PC-9 (cell line): ENCODE data around the gene ZNF865. TPM values are rescaled to one million over a fixed set of nuclear protein-coding genes. Genes with fewer than 3 reads are reported as not detected.

Source experiments
- BruUV-seq: library from RNA; stranded (reverse); fragments of 400-500 nt; replicated peaks from 2 replicates; lab custom pipeline; 2021; lab: Mats Ljungman, UMichigan
- CTCF ChIA-PET: fragments of 300-600 bp; sonication (Branson Sonifier 250); formaldehyde crosslinking; loops from one replicate; lab custom pipeline; 2022; ENCODE audit warnings: antibody characterized with exemption; lab: Charles Lee
- POLR2A ChIA-PET: fragments of 300-600 bp; sonication (Branson Sonifier 250); formaldehyde crosslinking; loops from one replicate; lab custom pipeline; 2022; ENCODE audit warnings: antibody characterized with exemption; ENCODE audit not compliant: unreplicated experiment; lab: Charles Lee
- DNase-seq, 2 experiments: peaks; one replicate each; pipeline versions ENCODE4 v3.0.0 to v3.0.0-alpha.2; 2015 to 2022; ENCODE audit warnings: mixed read lengths in 1 of 2
- H2AFZ ChIP-seq: fragments of 200-600 bp; sonication (generic); 2 replicates; pipeline ENCODE4 v1.8.1; 2017; ENCODE audit warnings: antibody characterized with exemption
- H3F3A ChIP-seq: fragments of 200-600 bp; sonication (generic); 2 replicates; pipeline ENCODE4 v1.8.1; 2017; ENCODE audit warnings: antibody characterized with exemption, mild to moderate bottlenecking, low read depth; ENCODE audit not compliant: insufficient read depth
- H3K27ac ChIP-seq: fragments of 200-600 bp; sonication (generic); 2 replicates; pipeline ENCODE4 v1.6.1; 2016; ENCODE audit warnings: mixed run types
- H3K27me3 ChIP-seq: fragments of 200-600 bp; sonication (generic); 2 replicates; pipeline ENCODE4 v1.6.1; 2016; ENCODE audit warnings: low read depth, mixed run types; ENCODE audit not compliant: insufficient read depth
- H3K36me3 ChIP-seq: fragments of 200-600 bp; sonication (generic); 2 replicates; pipeline ENCODE4 v1.6.1; 2016; ENCODE audit warnings: low read depth, mixed run types
- H3K4me1 ChIP-seq: fragments of 200-600 bp; sonication (generic); replicated peaks from 2 replicates; pipeline ENCODE4 v1.6.1; 2016; ENCODE audit warnings: mixed run types; ENCODE audit not compliant: insufficient read depth
- H3K4me2 ChIP-seq: fragments of 200-600 bp; sonication (generic); 2 replicates; pipeline ENCODE4 v1.6.1; 2017; ENCODE audit warnings: mixed run types
- H3K4me3 ChIP-seq: fragments of 200-600 bp; sonication (generic); 2 replicates; pipeline ENCODE4 v1.6.1; 2016; ENCODE audit warnings: mixed run types
- H3K79me2 ChIP-seq: fragments of 200-600 bp; sonication (generic); 2 replicates; pipeline ENCODE4 v1.6.1; 2017; ENCODE audit warnings: low read depth, mixed run types
- H3K9me2 ChIP-seq: fragments of 200-600 bp; sonication (generic); 2 replicates; pipeline ENCODE4 v1.8.1; 2017; ENCODE audit warnings: mild to moderate bottlenecking; ENCODE audit not compliant: insufficient read depth
- H3K9me3 ChIP-seq: fragments of 200-600 bp; sonication (generic); 2 replicates; pipeline ENCODE4 v1.8.1; 2016; ENCODE audit warnings: low read depth; ENCODE audit not compliant: insufficient read depth
- H4K20me1 ChIP-seq: fragments of 200-600 bp; sonication (generic); 2 replicates; pipeline ENCODE4 v1.8.1; 2017; ENCODE audit not compliant: insufficient read depth
- EZH2 ChIP-seq: fragments of 200-600 bp; sonication (generic); IDR thresholded peaks from 2 replicates; pipeline ENCODE4 v1.8.0; 2017; ENCODE audit warnings: antibody characterized with exemption, low read depth
- intact Hi-C: fragments of 100-400 bp; cut with micrococcal nuclease; formaldehyde crosslinking; loops from one replicate; pipeline ENCODE4 v1.10.0; 2022; ENCODE audit not compliant: unreplicated experiment
- total RNA-seq: library from RNA; stranded (reverse); gene quantifications from 2 replicates; pipeline ENCODE4 v1.2.3, GENCODE V29; 2021
- TF ChIP-seq, protein P1 (sequence below): fragments of 200-600 bp; sonication (generic); conservative IDR thresholded peaks from 2 replicates; pipeline ENCODE4 v1.6.1; 2017; ENCODE audit warnings: mixed run types, antibody characterized with exemption, mild to moderate bottlenecking, moderate library complexity

ZNF865 gene
- total RNA-seq, 1 experiment from 2014 or later, result 26.8 TPM

DNA sequence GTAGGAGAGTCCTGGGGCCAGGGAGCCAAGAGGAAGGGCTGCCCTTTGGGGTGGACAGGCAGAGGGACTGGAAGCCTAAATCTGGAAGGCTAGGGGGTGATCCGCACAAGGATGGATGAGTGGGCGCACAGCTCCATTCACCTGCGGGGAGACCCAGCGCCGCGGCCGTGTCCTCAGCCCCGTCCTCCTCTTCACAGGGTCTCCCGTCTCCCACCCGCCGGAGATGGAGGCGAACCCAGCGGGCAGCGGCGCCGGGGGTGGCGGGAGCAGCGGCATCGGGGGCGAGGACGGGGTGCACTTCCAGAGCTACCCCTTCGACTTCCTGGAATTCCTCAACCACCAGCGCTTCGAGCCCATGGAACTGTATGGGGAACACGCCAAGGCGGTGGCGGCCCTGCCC lies 7.9 kb downstream of the ZNF865 start:
- Histone ChIP-seq H3K4me2 (no peak overlapping the region), H2AFZ (no peak overlapping the region), H3K36me3 (peaks cover 15% of the 10 kb centered on the region; the same call in 1 of the 2 replicates), H3K4me1 (no peaks in the 10 kb centered on the region), H3K27me3 (no peaks in the 10 kb centered on the region), H3K4me3 (no peak overlapping the region), H3K27ac (no peak overlapping the region), H3K79me2 (peaks cover 17% of the 10 kb centered on the region), H3F3A (peaks cover 28% of the 10 kb centered on the region; the same call in 1 of the 2 replicates), H3K9me3 (no peaks in the 10 kb centered on the region), H3K9me2 (no peaks in the 10 kb centered on the region), H4K20me1 (peaks cover 30% of the 10 kb centered on the region)
- intact Hi-C loops, result no loop called here
- no TSS peak for BruUV-seq
- no peak for DNase-seq
- TF ChIP-seq EZH2, result no peak
- TF ChIP-seq, protein P1, sequence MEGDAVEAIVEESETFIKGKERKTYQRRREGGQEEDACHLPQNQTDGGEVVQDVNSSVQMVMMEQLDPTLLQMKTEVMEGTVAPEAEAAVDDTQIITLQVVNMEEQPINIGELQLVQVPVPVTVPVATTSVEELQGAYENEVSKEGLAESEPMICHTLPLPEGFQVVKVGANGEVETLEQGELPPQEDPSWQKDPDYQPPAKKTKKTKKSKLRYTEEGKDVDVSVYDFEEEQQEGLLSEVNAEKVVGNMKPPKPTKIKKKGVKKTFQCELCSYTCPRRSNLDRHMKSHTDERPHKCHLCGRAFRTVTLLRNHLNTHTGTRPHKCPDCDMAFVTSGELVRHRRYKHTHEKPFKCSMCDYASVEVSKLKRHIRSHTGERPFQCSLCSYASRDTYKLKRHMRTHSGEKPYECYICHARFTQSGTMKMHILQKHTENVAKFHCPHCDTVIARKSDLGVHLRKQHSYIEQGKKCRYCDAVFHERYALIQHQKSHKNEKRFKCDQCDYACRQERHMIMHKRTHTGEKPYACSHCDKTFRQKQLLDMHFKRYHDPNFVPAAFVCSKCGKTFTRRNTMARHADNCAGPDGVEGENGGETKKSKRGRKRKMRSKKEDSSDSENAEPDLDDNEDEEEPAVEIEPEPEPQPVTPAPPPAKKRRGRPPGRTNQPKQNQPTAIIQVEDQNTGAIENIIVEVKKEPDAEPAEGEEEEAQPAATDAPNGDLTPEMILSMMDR, result no peak
- CTCF ChIA-PET, result no interaction called here
- POLR2A ChIA-PET, result no interaction called here

- Histone ChIP-seq H3K9me3 (no peaks in the 10 kb centered on the region), H3K27ac (no peak overlapping the region), H3K27me3 (no peaks in the 10 kb centered on the region), H2AFZ (no peak overlapping the region), H4K20me1 (peaks cover 23% of the 10 kb centered on the region), H3K9me2 (no peaks in the 10 kb centered on the region), H3K4me1 (no peaks in the 10 kb centered on the region), H3K79me2 (peaks cover 9% of the 10 kb centered on the region), H3F3A (peaks cover 30% of the 10 kb centered on the region; the same call in 1 of the 2 replicates), H3K4me3 (no peak overlapping the region), H3K36me3 (peaks cover 9% of the 10 kb centered on the region; the same call in 1 of the 2 replicates), H3K4me2 (no peak overlapping the region)
- intact Hi-C loops, result no loop called here
- DNase-seq, result no peak
- ChIA-PET POLR2A (no interaction called here), CTCF (no interaction called here)
- no TSS peak for BruUV-seq
- TF ChIP-seq EZH2, result no peak
- TF ChIP-seq, protein P1, result no peak
These were observed 8.7 kb downstream of the ZNF865 start for GRCh38 chr19:55613930-55614710.

DNA sequence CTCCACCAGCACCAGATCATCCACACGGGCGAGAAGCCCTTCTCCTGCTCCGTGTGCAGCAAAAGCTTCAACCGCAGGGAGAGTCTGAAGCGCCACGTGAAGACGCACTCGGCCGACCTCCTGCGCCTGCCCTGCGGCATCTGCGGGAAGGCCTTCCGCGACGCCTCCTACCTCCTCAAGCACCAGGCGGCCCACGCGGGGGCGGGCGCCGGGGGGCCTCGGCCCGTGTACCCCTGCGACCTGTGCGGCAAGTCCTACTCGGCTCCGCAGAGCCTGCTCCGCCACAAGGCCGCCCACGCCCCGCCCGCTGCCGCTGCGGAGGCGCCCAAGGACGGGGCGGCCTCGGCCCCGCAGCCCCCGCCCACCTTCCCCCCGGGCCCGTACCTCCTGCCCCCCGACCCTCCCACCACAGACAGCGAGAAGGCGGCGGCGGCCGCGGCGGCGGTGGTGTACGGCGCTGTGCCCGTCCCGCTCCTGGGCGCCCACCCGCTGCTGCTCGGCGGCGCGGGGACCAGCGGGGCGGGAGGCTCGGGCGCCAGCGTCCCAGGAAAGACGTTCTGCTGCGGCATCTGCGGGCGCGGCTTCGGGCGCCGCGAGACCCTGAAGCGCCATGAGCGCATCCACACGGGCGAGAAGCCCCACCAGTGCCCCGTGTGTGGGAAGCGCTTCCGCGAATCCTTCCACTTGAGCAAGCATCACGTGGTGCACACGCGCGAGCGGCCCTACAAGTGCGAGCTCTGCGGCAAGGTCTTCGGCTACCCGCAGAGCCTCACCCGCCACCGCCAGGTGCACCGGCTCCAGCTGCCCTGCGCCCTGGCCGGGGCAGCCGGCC lies 9.5 kb downstream of the ZNF865 start:
- Histone ChIP-seq H3K36me3 (peaks cover 3% of the 10 kb centered on the region; the same call in 1 of the 2 replicates), H3K9me2 (no peaks in the 10 kb centered on the region), H4K20me1 (peaks cover 21% of the 10 kb centered on the region), H3K9me3 (no peaks in the 10 kb centered on the region), H3K4me3 (no peak overlapping the region), H3K27ac (no peak overlapping the region), H3K79me2 (peaks cover 4% of the 10 kb centered on the region; the same call in 1 of the 2 replicates), H3K27me3 (no peaks in the 10 kb centered on the region), H3F3A (peaks cover 35% of the 10 kb centered on the region; the same call in 1 of the 2 replicates), H2AFZ (no peak overlapping the region), H3K4me1 (no peaks in the 10 kb centered on the region), H3K4me2 (no peak overlapping the region)
- no TSS peak for BruUV-seq
- TF ChIP-seq EZH2, result no peak
- TF ChIP-seq, protein P1, result no peak
- ChIA-PET CTCF (no interaction called here), POLR2A (no interaction called here)
- intact Hi-C loops, result no loop called here
- no peak for DNase-seq
